Measurements from ENCODE around the gene ALAD.

The ALAD gene

DNA sequence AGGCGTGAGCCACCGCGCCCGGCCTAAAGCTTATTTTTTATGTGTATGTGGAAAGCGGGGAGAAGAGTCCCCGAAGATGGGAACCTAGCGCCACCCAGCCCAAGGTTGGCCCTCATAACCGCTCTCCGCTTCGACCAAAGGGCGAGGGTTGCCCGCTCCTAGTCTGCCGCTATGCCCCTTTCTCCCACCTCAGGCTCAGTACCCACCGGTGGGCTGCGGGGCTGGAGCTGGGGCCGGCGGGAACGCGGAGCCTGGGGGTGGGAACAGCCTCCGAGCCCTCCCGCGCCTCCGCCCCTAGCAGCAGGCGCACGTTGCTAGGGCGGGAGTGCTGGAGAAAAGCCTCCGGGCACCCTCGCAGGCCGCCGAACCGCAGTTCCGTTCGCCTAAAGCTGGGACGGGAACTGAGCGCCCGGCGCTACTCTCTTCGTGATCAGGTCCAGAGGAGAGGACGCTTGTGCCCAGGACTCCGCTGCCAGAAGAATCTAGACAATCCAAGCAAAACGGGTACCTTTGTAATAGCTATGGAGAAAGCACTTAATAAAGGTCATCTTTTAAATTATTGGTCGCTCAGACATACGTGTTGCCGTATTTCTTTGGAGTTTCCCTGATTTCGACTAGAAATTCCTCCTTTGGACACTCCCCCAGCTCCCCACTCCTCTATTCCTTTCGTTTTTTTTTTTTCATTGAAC lies 60.9 kb downstream of the ALAD start, which contains the start of gene WDR31:
Gene WDR31 (minus strand): TSS at position 265 of the 689 bp plus-strand sequence. CDS start 8,253 bp downstream, outside the sequence.
- CTCF ChIA-PET = interaction anchor here (0.7 to 3.3 kb wide), 6 partner anchors 10 to 1007 kb away, joined by 3 to 15 read pairs (median 4); partner anchors contain the start of genes ALAD and BSPRY
- Mint-ChIP-seq H3K9me3 (no peaks in the 10 kb centered on the region), H3K27me3 (peaks cover 14% of the 10 kb centered on the region)

DNA sequence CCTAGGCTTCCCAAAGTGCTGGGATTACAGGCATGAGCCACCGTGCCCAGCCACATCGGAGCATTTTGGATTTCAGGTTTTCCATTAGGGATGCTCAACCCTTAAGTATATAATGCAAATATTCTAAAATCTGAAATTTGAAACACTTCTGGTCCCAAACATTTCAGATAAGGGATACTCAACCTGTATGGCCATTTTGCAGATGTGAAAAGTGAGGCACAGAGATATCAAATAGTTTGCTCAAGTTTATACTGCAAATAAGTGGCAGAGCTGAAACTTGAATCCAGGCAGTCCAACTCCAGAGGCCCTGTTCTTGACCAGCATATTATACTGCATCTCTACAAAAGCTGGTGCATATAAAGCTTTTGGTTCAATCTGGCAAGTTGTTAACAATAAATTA lies 63.4 kb downstream of the ALAD start:
- DNase-seq = no peak
- Mint-ChIP-seq H3K27ac (no peak overlapping the region), H3K27me3 (peaks cover 14% of the 10 kb centered on the region), H3K9me3 (no peaks in the 10 kb centered on the region), H3K36me3 (no peaks in the 10 kb centered on the region), H3K4me3 (no peak overlapping the region), H3K4me1 (peaks cover 37% of the 10 kb centered on the region)
- CTCF ChIA-PET = interaction anchor here (3.3 kb wide), 1 partner anchor 13 kb away, joined by 15 read pairs; the partner anchor contains the start of gene BSPRY

More for the DNA sequence above, 60.9 kb downstream of the ALAD start, which contains the start of gene WDR31:
- Mint-ChIP-seq H3K36me3 (no peaks in the 10 kb centered on the region), H3K4me1 (peaks cover 36% of the 10 kb centered on the region), H3K4me3 (peak within 1 kb of the TSS; percentile 77), H3K27ac (no peak within 1 kb of the TSS)
- peak; percentile 84 for DNase-seq

Data from activated naive CD4-positive, alpha-beta T cell treated with anti-CD3 and anti-CD28 coated beads, Interleukin-2, amount 10 ng/mL, durations not matched to agents 7 days and 5 days (primary cell).